Hepatocyte (in vitro differentiated cells): ENCODE results near the gene TIGD1. TPM values are rescaled to one million over a fixed set of nuclear protein-coding genes. Genes with fewer than 3 reads are reported as not detected.

Experiments used
- DNase-seq: peaks from one replicate; pipeline ENCODE4 v3.0.0-alpha.2; 2016; ENCODE audit warnings: low spot score
- H2AFZ ChIP-seq: fragments of 200-600 bp; sonication (generic); 2 replicates; pipeline ENCODE4 v1.6.0; 2016; ENCODE audit warnings: antibody characterized with exemption, mild to moderate bottlenecking
- H3K27ac ChIP-seq: fragments of 200-600 bp; sonication (generic); 2 replicates; pipeline ENCODE4 v1.5.1; 2016; ENCODE audit warnings: mild to moderate bottlenecking
- H3K27me3 ChIP-seq: fragments of 200-600 bp; sonication (generic); 2 replicates; pipeline ENCODE4 v1.6.1; 2016
- H3K36me3 ChIP-seq: fragments of 200-600 bp; sonication (generic); replicated peaks from 2 replicates; pipeline ENCODE4 v1.5.1; 2016; ENCODE audit warnings: low read depth; ENCODE audit not compliant: insufficient read depth
- H3K4me1 ChIP-seq: fragments of 200-600 bp; sonication (generic); 2 replicates; pipeline ENCODE4 v1.5.1; 2016; ENCODE audit warnings: mild to moderate bottlenecking, moderate library complexity; ENCODE audit not compliant: insufficient read depth
- H3K4me2 ChIP-seq: fragments of 200-600 bp; sonication (generic); 2 replicates; pipeline ENCODE4 v1.6.0; 2016
- H3K4me3 ChIP-seq: fragments of 200-600 bp; sonication (generic); 2 replicates; pipeline ENCODE4 v1.5.1; 2016; ENCODE audit warnings: mild to moderate bottlenecking
- H3K79me2 ChIP-seq: fragments of 200-600 bp; sonication (generic); 2 replicates; pipeline ENCODE4 v1.6.0; 2017; ENCODE audit warnings: mild to moderate bottlenecking
- H3K9me2 ChIP-seq: fragments of 200-600 bp; sonication (generic); replicated peaks from 2 replicates; pipeline ENCODE4 v1.6.0; 2017; ENCODE audit warnings: mild to moderate bottlenecking; ENCODE audit not compliant: insufficient read depth
- H3K9me3 ChIP-seq: fragments of 200-600 bp; sonication (generic); 2 replicates; pipeline ENCODE4 v1.5.1; 2016; ENCODE audit warnings: low read depth, mild to moderate bottlenecking
- H4K20me1 ChIP-seq: fragments of 200-600 bp; sonication (generic); 2 replicates; pipeline ENCODE4 v1.6.0; 2016; ENCODE audit warnings: mild to moderate bottlenecking; ENCODE audit not compliant: insufficient read depth, poor library complexity, severe bottlenecking
- CTCF ChIP-seq: fragments of 200-600 bp; sonication (generic); IDR thresholded peaks from 2 replicates; pipeline ENCODE4 v1.5.1; 2016; ENCODE audit warnings: antibody characterized with exemption, mild to moderate bottlenecking; ENCODE audit not compliant: poor library complexity
- EZH2 ChIP-seq: fragments of 200-600 bp; sonication (generic); IDR thresholded peaks from 2 replicates; pipeline ENCODE4 v1.6.1; 2016; ENCODE audit warnings: antibody characterized with exemption, mild to moderate bottlenecking, borderline replicate concordance
- EZH2phosphoT487 ChIP-seq: fragments of 200-600 bp; sonication (generic); IDR thresholded peaks from one replicate; pipeline ENCODE4 v1.6.1; 2018; ENCODE audit warnings: antibody characterized with exemption, mild to moderate bottlenecking, low read depth, moderate library complexity; ENCODE audit not compliant: unreplicated experiment, severe bottlenecking
- WGBS: methylation state at CpG from one replicate; pipeline ENCODE4 v1.1.6; 2016; ENCODE audit warnings: low lambda C conversion rate; ENCODE audit errors: missing lambda C conversion rate; 5-methylcytosine and 5-hydroxymethylcytosine counted together
- polyA plus RNA-seq: library from polyadenylated mRNA; unstranded; fragments of >200 nt; fragmentation: Nextera tagmentation; extraction: Ambion mirVana; gene quantifications from 2 replicates; pipeline ENCODE4 v1.2.1, GENCODE V29; 2016
- total RNA-seq: library from RNA; depleted of rRNA; stranded (reverse); fragments of >200 nt; gene quantifications from 2 replicates; pipeline ENCODE4 v1.2.3, GENCODE V29; 2014

TIGD1 gene
- total and polyA plus RNA-seq, 2 experiments from 2014 or later, result 6.2 to 9.1 TPM

GRCh38 chr2:232501331-232501771, 49.0 kb downstream of the TIGD1 start:
- H3K4me2 ChIP-seq, result no peak overlapping the region
- WGBS, result 66% methylated on average over 9 of the region's 9 CpGs
- peak overlapping the region; percentile 51 for H3K27ac ChIP-seq
- no peaks in the 10 kb centered on the region for H4K20me1 ChIP-seq
- H3K9me2 ChIP-seq, result no peaks in the 10 kb centered on the region
- H2AFZ ChIP-seq, result no peak overlapping the region
- no peaks in the 10 kb centered on the region for H3K36me3 ChIP-seq
- H3K4me3 ChIP-seq, result no peak overlapping the region
- H3K27me3 ChIP-seq, result peaks cover 50% of the 10 kb centered on the region
- H3K9me3 ChIP-seq, result no peaks in the 10 kb centered on the region
- no peak for DNase-seq
- no peaks in the 10 kb centered on the region for H3K79me2 ChIP-seq
- peaks cover 18% of the 10 kb centered on the region for H3K4me1 ChIP-seq
- TF ChIP-seq EZH2, result no peak
- TF ChIP-seq EZH2phosphoT487, result no peak

- no peak overlapping the region for H2AFZ ChIP-seq
- H3K27ac ChIP-seq, result no peak overlapping the region
- DNase-seq, result no peak
- no peak for TF ChIP-seq EZH2
- TF ChIP-seq CTCF, result no peak
- H3K79me2 ChIP-seq, result no peaks in the 10 kb centered on the region
- no peak overlapping the region for H3K4me2 ChIP-seq
- H3K4me3 ChIP-seq, result no peak overlapping the region
- peaks cover 21% of the 10 kb centered on the region for H3K27me3 ChIP-seq
- 92% methylated on average over 3 of the region's 3 CpGs for WGBS
- no peaks in the 10 kb centered on the region for H4K20me1 ChIP-seq
- H3K36me3 ChIP-seq, result no peaks in the 10 kb centered on the region
- peaks cover 18% of the 10 kb centered on the region for H3K4me1 ChIP-seq
- no peaks in the 10 kb centered on the region for H3K9me3 ChIP-seq
- H3K9me2 ChIP-seq, result no peaks in the 10 kb centered on the region
Observed at GRCh38 chr2:232498452-232498851, 51.9 kb downstream of the TIGD1 start.

Other genes starting within 250 kb of the TIGD1 start
- gene ALPP, start 171.8 kb downstream of the TIGD1 start, total RNA-seq, result 6.5 and 8.7 TPM in 2 replicates
- gene ALPP, start 171.8 kb downstream of the TIGD1 start, polyA plus RNA-seq, result 1.2 and 1.3 TPM in 2 replicates
- 0.16 and 1.5 TPM in 2 replicates for gene ALPG, start 143.7 kb downstream of the TIGD1 start, total RNA-seq
- gene ALPG, start 143.7 kb downstream of the TIGD1 start, polyA plus RNA-seq, result 0.08 and 0.86 TPM in 2 replicates
- gene ALPI, start 94.4 kb downstream of the TIGD1 start, total RNA-seq, result 3.9 and 4.1 TPM in 2 replicates
- gene ALPI, start 94.4 kb downstream of the TIGD1 start, polyA plus RNA-seq, result 2.7 and 3.5 TPM in 2 replicates
- 1.0 and 1.1 TPM in 2 replicates for gene ECEL1, start 62.7 kb downstream of the TIGD1 start, total RNA-seq
- gene ECEL1, start 62.7 kb downstream of the TIGD1 start, polyA plus RNA-seq, result 1.2 and 1.4 TPM in 2 replicates
- gene PRSS56, start 30.2 kb downstream of the TIGD1 start, total RNA-seq, result not detected in 2 replicates
- gene PRSS56, start 30.2 kb downstream of the TIGD1 start, polyA plus RNA-seq, result not detected in 2 replicates
- not detected in 2 replicates for gene CHRND, start 24.4 kb downstream of the TIGD1 start, total RNA-seq
- gene CHRND, start 24.4 kb downstream of the TIGD1 start, polyA plus RNA-seq, result not detected in 2 replicates
- gene CHRNG, start 10.9 kb downstream of the TIGD1 start, total RNA-seq, result not detected in 2 replicates
- gene CHRNG, start 10.9 kb downstream of the TIGD1 start, polyA plus RNA-seq, result not detected in 2 replicates
- 76.9 and 97.3 TPM in 2 replicates for gene EIF4E2, start 132 bp upstream of the TIGD1 start, total RNA-seq
- 122 and 124 TPM in 2 replicates for gene EIF4E2, start 132 bp upstream of the TIGD1 start, polyA plus RNA-seq
- 3.0 and 4.2 TPM in 2 replicates for gene EFHD1, start 83.0 kb upstream of the TIGD1 start, total RNA-seq
- gene EFHD1, start 83.0 kb upstream of the TIGD1 start, polyA plus RNA-seq, result 6.7 and 13.4 TPM in 2 replicates
- 63.6 and 69.4 TPM in 2 replicates for gene GIGYF2, start 146.8 kb upstream of the TIGD1 start, total RNA-seq
- gene GIGYF2, start 146.8 kb upstream of the TIGD1 start, polyA plus RNA-seq, result 28.3 and 29.8 TPM in 2 replicates
- gene KCNJ13, start 226.0 kb upstream of the TIGD1 start, total RNA-seq, result 56.6 and 69.1 TPM in 2 replicates
- gene KCNJ13, start 226.0 kb upstream of the TIGD1 start, polyA plus RNA-seq, result 29.1 and 43.1 TPM in 2 replicates